CD4-positive, alpha-beta T cell treated with Interleukin-2 at 100 ng/mL for 4 hours (primary cell): ENCODE results near the gene SPTBN1.
"Not testable (repeated sequence)": the region's sequence is repeated elsewhere in the genome, so short reads cannot be mapped to it uniquely, and the experiment has no call there.

Experiments
- DNase-seq: peaks from one replicate; pipeline ENCODE4 v3.0.0-alpha.2; 2020; ENCODE audit warnings: low spot score

Gene SPTBN1

GRCh38 chr2:54529518-54529917 is 73.4 kb downstream of the SPTBN1 start:
- DNase-seq, result not testable (repeated sequence)

DNA sequence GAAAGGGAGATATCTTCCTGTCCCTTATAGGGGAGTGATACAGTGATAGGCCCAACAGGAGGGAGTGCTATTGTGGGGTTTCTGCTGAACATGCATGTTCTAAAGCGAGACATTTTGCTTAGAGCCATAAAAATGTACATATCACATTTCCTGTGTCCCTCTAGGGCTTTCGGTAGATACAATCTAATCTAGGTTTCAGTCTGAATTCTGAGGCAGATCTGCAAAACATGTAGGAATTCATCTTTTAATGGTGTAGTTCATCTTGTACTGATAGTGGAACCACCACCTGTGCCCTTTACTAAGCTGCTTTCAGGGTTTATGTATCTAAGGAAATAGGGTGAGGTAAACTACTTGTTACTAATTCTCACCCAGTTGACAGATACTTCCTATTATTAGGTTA is 73.8 kb downstream of the SPTBN1 start:
- no peak for DNase-seq

- no peak for DNase-seq
Measured at GRCh38 chr2:54531558-54531957, 75.4 kb downstream of the SPTBN1 start.

DNA sequence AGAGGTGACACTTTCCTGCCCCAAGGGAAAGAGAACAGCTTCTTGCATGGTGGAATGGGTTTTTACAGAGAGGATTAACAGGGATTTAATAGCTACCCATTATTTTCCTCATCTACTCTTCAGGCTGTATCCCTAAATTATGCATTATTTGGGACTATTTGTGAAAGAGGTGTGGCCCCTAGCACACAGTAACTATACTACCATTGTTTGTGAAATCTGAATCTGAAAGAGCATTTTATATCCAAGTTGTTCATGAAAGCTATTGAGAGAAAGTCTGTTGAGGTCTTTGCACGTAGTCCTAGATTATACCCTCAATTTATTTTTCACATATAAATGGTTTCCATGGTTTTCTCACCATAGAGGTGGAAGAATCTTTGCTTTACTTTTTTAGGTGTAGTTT is 78.1 kb downstream of the SPTBN1 start:
- no peak for DNase-seq

DNA sequence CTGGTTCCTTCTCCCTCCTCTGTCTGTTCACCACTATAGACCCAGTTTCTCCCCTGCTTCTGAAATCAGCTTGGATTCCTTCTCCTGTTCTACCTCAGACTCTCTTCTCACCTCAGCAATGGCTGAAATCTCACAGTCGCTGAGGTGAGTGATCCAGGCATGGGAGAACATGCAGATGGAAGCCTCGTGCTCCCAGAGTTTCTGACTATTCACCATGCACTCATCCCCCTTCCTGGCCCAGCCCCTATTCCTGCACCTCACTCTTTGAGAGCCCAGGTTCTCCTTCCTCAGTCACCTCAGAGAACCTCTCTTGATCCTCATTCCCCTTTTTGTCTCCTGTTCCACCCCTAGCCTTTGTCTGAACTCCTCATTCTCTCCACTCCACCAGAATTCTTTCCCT is 78.5 kb downstream of the SPTBN1 start:
- no peak for DNase-seq

DNA sequence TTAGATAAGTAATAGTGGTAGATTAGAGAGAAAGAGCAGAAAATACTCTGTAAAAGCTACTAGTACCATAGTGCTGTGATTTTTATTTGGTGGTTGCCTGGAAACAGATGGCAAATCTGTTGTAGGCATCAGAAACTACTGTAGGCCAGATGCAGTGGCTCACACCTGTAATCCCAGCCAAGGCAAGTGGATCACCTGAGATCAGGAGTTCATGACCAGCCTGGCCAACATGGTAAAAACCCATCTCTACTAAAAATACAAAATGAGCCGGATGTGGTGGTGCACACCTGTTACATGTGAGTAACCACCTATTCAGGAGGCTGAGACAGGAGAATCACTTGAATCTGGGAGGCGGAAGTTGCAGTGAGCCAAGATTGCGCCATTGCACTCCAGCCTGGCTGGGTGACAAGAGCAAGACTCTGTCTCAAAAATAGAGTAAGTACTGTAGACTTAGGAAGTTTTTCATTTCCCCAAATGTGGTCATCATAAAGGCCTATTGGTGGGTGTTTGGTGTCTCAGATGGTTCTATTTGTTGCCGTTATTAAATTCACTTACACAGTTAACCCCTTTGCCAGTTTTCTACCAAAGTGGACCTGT is 79.6 kb downstream of the SPTBN1 start:
- DNase-seq, result no peak

- DNase-seq, result no peak
Measured at GRCh38 chr2:54536720-54537119, 80.6 kb downstream of the SPTBN1 start.

GRCh38 chr2:54538537-54538936 is 82.4 kb downstream of the SPTBN1 start:
- no peak for DNase-seq

DNA sequence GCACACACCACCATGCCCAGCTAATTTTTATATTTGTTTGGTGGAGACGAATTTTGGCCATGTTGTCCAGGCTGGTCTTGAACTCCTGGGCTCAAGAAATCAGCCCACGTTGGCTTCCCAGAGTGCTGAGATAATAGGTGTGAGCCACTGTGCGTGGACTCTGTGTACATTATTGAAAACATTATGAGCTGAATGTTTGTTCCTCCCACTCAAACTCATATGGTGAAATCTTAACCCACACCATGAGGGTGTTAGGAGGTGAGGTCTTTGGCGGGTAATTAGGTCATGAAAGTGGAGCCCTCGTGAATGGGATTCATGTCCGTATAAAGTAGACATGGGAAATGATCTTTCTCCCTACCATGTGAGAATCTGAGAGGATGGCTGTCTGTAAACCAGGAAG is 83.6 kb downstream of the SPTBN1 start:
- no peak for DNase-seq

DNA sequence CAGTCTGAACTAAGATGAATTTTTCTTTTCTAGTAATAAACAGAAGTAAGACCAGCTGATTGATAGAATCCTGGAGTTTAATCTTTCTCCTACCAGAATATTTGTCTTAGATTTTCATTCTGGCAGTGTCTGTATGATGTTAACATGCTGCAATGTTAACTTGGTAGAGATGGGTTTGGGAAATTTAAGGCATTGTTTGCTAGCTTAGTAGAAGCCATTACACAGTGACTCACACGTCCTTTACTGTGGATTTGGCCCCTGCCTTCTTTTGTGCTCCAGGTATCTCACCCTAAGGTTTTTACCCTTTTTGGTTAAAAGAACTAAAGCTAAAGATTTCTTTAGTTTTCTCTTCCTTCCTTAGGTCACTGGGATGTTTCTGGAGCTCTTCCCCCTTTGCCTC is 84.1 kb downstream of the SPTBN1 start:
- no peak for DNase-seq

DNA sequence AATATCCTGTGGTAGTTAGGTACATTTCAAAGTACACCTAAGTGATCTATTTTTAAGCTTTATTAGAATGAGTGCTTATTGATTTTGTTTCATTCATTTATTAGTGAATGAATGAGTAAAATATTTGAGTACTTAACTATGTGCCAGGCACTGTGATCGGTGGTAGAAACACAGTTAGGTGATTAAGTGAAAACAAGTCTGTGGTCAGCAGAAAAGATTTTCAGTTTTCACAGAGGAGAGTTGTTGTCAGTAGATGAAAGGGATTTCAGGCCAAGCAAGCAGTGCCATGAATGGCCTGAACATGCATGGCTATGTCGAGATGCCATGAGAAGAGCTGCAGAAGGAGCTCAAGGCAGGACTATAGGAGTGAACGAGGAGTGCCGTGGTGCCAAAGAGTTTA is 85.9 kb downstream of the SPTBN1 start:
- DNase-seq, result no peak

DNA sequence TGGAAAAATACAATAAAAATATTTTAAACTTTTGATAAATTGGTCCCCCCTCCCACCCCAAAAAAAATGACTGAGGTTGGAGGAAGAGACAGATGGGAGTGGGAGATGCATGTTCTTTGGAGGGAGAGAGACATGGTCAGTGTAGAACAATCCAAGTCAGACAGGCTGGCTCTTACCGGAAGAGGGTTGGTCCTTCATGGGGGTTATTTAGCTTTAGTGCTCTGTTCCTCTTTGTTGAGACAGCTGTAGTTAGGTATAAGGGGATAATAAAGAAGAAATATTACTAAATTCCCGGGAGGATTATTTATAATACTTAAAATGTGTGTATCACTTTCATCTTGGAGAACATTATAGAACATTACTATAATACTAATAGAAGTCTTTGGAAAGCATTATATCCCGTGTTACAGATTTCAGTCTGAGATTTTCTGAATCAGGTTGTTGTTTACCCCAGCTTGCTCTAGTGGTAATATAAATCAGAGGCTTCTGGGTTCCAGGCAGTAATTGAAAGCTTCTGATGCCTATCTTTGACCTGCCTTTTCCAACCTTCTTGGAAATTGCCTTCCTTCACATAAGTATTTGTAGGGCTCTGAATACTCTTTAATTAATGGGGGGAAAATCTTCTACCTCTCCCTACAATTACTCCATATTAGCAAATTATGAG is 87.7 kb downstream of the SPTBN1 start:
- DNase-seq, result no peak

- no peak for DNase-seq
Measured at GRCh38 chr2:54545702-54546450, 89.7 kb downstream of the SPTBN1 start.

DNA sequence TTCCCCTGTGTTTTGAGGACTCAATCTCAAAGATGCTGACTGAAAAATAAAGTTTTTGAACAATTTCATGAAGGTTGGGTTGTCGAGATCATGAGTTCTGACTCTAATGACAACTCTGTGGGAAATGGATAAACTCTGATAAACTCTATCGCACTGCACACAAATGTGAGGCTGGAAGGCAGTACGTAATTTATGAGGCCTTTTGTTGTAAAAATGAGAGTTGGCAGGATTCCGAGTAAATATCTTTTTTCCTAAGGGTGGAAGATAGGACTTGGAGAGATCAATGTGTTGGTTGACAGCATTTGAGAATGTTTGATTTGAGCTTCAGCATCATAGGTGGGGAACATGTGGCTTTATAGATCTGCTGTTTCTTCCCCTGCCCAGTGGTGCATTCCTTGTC is 90.4 kb downstream of the SPTBN1 start:
- no peak for DNase-seq

GRCh38 chr2:54546923-54547720 is 91.0 kb downstream of the SPTBN1 start:
- no peak for DNase-seq

DNA sequence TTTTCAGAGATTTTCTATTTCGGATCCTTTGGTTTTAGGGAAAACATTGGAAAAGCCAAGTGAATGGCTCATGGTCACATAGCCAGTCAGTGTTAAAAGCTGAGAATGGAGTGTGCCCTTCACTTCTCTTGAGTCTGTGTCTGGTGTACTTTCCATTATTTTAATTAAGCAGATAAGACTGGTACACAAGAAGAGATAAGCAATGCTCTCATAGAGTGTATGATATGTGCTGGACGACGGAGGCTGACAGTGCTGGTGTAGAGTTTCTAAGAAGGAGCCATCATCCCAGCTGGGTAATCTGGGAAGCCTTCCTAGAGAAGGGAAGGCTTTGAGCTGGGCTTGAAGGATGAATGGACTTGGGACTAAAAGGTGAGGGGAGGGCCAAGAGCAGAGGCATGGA is 93.3 kb downstream of the SPTBN1 start:
- DNase-seq, result no peak

GRCh38 chr2:54549917-54550518 is 93.9 kb downstream of the SPTBN1 start:
- no peak for DNase-seq

GRCh38 chr2:54550547-54550946 is 94.4 kb downstream of the SPTBN1 start:
- no peak for DNase-seq

- no peak for DNase-seq
Measured at GRCh38 chr2:54551123-54551756, 95.1 kb downstream of the SPTBN1 start.

GRCh38 chr2:54553075-54553474 is 96.9 kb downstream of the SPTBN1 start:
- DNase-seq, result no peak

- no peak for DNase-seq
Measured at GRCh38 chr2:54553775-54554174, 97.6 kb downstream of the SPTBN1 start.
